Measurements from ENCODE around the gene CHMP2A.

DNA sequence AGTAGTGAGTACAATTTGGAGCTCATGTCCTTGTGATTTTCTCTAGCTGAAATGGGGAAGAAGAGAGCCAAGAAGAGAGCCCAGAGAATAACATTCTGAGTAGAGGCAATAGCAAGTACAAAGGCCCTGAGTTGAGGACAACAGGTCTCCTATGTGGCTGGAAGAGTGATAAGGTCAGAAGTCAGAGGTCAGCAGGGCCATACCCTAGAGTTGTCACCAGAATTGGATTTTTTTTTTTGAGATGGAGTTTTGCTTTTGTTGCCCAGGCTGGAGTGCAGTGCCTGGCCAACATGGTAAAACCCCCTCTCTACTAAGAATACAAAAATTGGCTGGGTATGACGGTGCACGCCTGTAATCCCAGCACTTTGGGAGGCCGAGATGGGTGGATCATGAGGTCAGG lies 19.0 kb downstream of the CHMP2A start:
- TF ChIP-seq, protein P1, sequence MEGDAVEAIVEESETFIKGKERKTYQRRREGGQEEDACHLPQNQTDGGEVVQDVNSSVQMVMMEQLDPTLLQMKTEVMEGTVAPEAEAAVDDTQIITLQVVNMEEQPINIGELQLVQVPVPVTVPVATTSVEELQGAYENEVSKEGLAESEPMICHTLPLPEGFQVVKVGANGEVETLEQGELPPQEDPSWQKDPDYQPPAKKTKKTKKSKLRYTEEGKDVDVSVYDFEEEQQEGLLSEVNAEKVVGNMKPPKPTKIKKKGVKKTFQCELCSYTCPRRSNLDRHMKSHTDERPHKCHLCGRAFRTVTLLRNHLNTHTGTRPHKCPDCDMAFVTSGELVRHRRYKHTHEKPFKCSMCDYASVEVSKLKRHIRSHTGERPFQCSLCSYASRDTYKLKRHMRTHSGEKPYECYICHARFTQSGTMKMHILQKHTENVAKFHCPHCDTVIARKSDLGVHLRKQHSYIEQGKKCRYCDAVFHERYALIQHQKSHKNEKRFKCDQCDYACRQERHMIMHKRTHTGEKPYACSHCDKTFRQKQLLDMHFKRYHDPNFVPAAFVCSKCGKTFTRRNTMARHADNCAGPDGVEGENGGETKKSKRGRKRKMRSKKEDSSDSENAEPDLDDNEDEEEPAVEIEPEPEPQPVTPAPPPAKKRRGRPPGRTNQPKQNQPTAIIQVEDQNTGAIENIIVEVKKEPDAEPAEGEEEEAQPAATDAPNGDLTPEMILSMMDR (IDR thresholded peaks at IDR 0.05; ENCODE audit: poor library complexity) = no peak
- no peak for TF ChIP-seq EZH2phosphoT487 (IDR thresholded peaks at IDR 0.05; ENCODE audit: low read depth, severe bottlenecking, unreplicated experiment)

Data from hepatocyte (in vitro differentiated cells).